ENCODE results near the gene C16orf87. TPM values are rescaled to one million over a fixed set of nuclear protein-coding genes. Genes with fewer than 3 reads are reported as not detected.

Gene C16orf87
- total RNA-seq, 1 experiment from 2014 or later = 22.5 TPM

- DNase-seq (ENCODE audit: low spot score) (no peak), ATAC-seq (no peak)
- ChIA-PET POLR2A (no interaction called here), CTCF (interaction anchor here (1.5 to 3.2 kb wide), 5 partner anchors 10 to 152 kb away, joined by 3 to 43 read pairs (median 11); no protein-coding TSS in a partner anchor)
- H3K27ac Mint-ChIP-seq = no peak overlapping the region
- no peaks in the 10 kb centered on the region for H3K27me3 Mint-ChIP-seq (ENCODE audit: low read depth)
- H3K36me3 Mint-ChIP-seq = peaks cover 25% of the 10 kb centered on the region
- H3K4me3 Mint-ChIP-seq = no peak overlapping the region
- peaks cover 2% of the 10 kb centered on the region; the same call in 1 of the 2 replicates for H3K4me1 Mint-ChIP-seq
- TF ChIP-seq ZNF671 (CRISPR knock-in tag; IDR thresholded peaks at IDR 0.05) = no peak
- no peak for TF ChIP-seq ZBTB43 (CRISPR knock-in tag; IDR thresholded peaks at IDR 0.05)
- TF ChIP-seq CTCF (IDR thresholded peaks at IDR 0.05) = no peak
- no peak for TF ChIP-seq HMGA2 (CRISPR knock-in tag; IDR thresholded peaks at IDR 0.05)
- TF ChIP-seq ATF1 (CRISPR knock-in tag; IDR thresholded peaks at IDR 0.05) = no peak
- no peak for TF ChIP-seq ESRRA (CRISPR knock-in tag; IDR thresholded peaks at IDR 0.05; ENCODE audit: borderline replicate concordance)
- no peak for TF ChIP-seq ETV6 (CRISPR knock-in tag; IDR thresholded peaks at IDR 0.05)
- no peak for TF ChIP-seq FOXP1 (CRISPR knock-in tag; IDR thresholded peaks at IDR 0.05; ENCODE audit: borderline replicate concordance)
- no peak for TF ChIP-seq ERG (CRISPR knock-in tag; IDR thresholded peaks at IDR 0.05)
- TF ChIP-seq ELF4 (CRISPR knock-in tag; IDR thresholded peaks at IDR 0.05; ENCODE audit: low read depth) = no peak
- H3K9me3 Mint-ChIP-seq = peaks cover 13% of the 10 kb centered on the region
Measured at GRCh38 chr16:46800494-46800893, 30.5 kb downstream of the C16orf87 start.

- DNase-seq (ENCODE audit: low spot score) = no peak
- Mint-ChIP-seq H3K9me3 (peaks cover 33% of the 10 kb centered on the region), H3K27me3 (ENCODE audit: low read depth) (peaks cover 2% of the 10 kb centered on the region; the same call in 1 of the 2 replicates), H3K4me1 (peaks cover 2% of the 10 kb centered on the region; the same call in 1 of the 2 replicates), H3K36me3 (peaks cover 36% of the 10 kb centered on the region), H3K27ac (no peak overlapping the region), H3K4me3 (no peak overlapping the region)
- TF ChIP-seq TCF7 (CRISPR knock-in tag; IDR thresholded peaks at IDR 0.05; ENCODE audit: low read depth) (no peak), GTF2I (CRISPR knock-in tag; conservative IDR thresholded peaks at IDR 0.05) (no peak)
- CTCF ChIA-PET = interaction anchor here (0.6 to 1.2 kb wide), 2 partner anchors 8 to 38 kb away, joined by 3 read pairs; no protein-coding TSS in a partner anchor
- ATAC-seq = no peak
- POLR2A ChIA-PET = no interaction called here
Measured at GRCh38 chr16:46797501-46797900, 33.5 kb downstream of the C16orf87 start.

GRCh38 chr16:46796764-46797269 lies 34.2 kb downstream of the C16orf87 start:
- Mint-ChIP-seq H3K27ac (no peak overlapping the region), H3K36me3 (peaks cover 39% of the 10 kb centered on the region), H3K4me1 (peaks cover 2% of the 10 kb centered on the region; the same call in 1 of the 2 replicates), H3K9me3 (peaks cover 36% of the 10 kb centered on the region), H3K27me3 (ENCODE audit: low read depth) (peaks cover 2% of the 10 kb centered on the region; the same call in 1 of the 2 replicates), H3K4me3 (no peak overlapping the region)
- ATAC-seq = no peak
- POLR2A ChIA-PET = no interaction called here
- CTCF ChIA-PET = interaction anchor here (0.6 kb wide), 1 partner anchor 38 kb away, joined by 3 read pairs; no protein-coding TSS in a partner anchor
- no peak for DNase-seq (ENCODE audit: low spot score)
- TF ChIP-seq SOX15 (CRISPR knock-in tag; IDR thresholded peaks at IDR 0.05) (no peak), CREM (CRISPR knock-in tag; IDR thresholded peaks at IDR 0.05) (no peak), CTCF (IDR thresholded peaks at IDR 0.05) (no peak), ATF3 (CRISPR knock-in tag; conservative IDR thresholded peaks at IDR 0.05) (no peak), ZNF396 (CRISPR knock-in tag; IDR thresholded peaks at IDR 0.05; ENCODE audit: borderline replicate concordance) (no peak), ATF2 (CRISPR knock-in tag; IDR thresholded peaks at IDR 0.05; ENCODE audit: borderline replicate concordance, low read depth) (no peak), AFF4 (CRISPR knock-in tag; IDR thresholded peaks at IDR 0.05; ENCODE audit: borderline replicate concordance) (no peak), RORB (CRISPR knock-in tag; IDR thresholded peaks at IDR 0.05) (no peak)
